Mucosa of rectum (tissue), 2 donors: ENCODE measurements around the gene SCAMP4.
"Not testable (repeated sequence)": the region's sequence is repeated elsewhere in the genome, so short reads cannot be mapped to it uniquely, and the experiment has no call there.

ENCODE experiments used
- H3K27ac ChIP-seq, 2 donors: one replicate each; pipeline ENCODE4 v1.7.0; 2013; ENCODE audit warnings: inconsistent platforms in 2 of 2, low read depth in 2 of 2, low read length in 2 of 2
- H3K27me3 ChIP-seq, 2 donors: one replicate each; pipeline ENCODE4 v1.7.0; 2013; ENCODE audit warnings: low read length in 2 of 2; ENCODE audit not compliant: control insufficient read depth in 2 of 2, insufficient read depth in 2 of 2
- H3K36me3 ChIP-seq, 2 donors: one replicate each; pipeline ENCODE4 v1.7.0; 2013; ENCODE audit warnings: low read length in 2 of 2; ENCODE audit not compliant: control insufficient read depth in 2 of 2, insufficient read depth in 2 of 2
- H3K4me1 ChIP-seq, 2 donors: one replicate each; pipeline ENCODE4 v1.7.0; 2013; ENCODE audit warnings: low read length in 2 of 2, mild to moderate bottlenecking in 1 of 2; ENCODE audit not compliant: control insufficient read depth in 2 of 2, insufficient read depth in 2 of 2
- H3K4me3 ChIP-seq, 2 donors: one replicate each; pipeline ENCODE4 v1.7.0; 2013; ENCODE audit warnings: low read length in 2 of 2
- H3K9ac ChIP-seq, 2 donors: one replicate each; pipeline ENCODE4 v1.7.0; 2013; ENCODE audit warnings: low read length in 2 of 2, low read depth in 1 of 2, mild to moderate bottlenecking in 1 of 2
- H3K9me3 ChIP-seq, 2 donors: one replicate each; pipeline ENCODE4 v1.7.0; 2013; ENCODE audit warnings: low read length in 2 of 2; ENCODE audit not compliant: control insufficient read depth in 2 of 2
- donor health status: healthy.
- donor health status: Normal muscosa, but diverticular disease.

The SCAMP4 gene

DNA sequence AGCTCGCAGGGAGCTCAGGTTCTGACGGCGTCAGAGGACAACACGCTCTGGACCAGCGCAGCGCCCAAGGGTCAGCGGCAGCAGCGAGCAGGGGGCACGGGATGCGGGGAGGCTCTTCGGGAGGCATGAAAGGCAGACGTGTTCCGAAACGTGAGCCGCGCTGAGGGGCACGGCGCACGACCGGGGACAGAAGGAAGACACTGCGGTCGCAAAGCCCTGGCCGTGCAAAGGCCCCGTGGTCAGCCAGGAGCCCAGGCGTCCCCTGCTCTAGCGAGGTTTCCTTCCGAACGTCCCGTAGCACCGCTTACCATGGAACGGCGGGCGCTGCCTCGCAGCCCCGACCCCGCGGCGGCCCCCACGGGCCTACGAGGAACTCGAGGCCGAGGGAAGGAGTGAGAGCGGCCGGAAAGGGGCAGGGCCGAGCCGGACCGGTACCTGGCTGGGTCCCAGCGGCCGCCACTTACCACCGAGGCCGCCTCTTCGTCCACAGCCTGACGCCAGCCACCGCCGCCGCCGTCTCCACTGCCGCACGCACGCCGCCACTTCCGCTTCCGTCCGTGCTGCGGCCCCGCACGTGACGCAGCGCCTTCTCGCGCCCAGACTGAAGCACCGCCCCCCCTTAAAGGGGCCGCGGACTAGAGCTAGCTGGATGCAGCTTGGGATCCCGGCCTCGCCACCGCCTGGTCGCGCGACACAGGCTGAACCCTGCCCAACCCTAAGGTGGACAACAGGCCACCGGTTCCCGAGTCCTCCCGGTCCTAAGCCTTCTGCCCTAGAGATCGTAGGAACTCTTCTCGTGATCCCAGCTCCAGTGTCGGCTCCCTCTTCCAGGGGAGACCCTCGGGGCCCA is 29.3 kb upstream of the SCAMP4 start:
- Histone ChIP-seq H3K9ac (peak overlapping the region; percentile 89 to 95), H3K27ac (peak overlapping the region; percentile 91 to 95), H3K4me1 (peaks cover 20 to 23% of the 10 kb centered on the region in 2 donors), H3K9me3 (no peaks in the 10 kb centered on the region), H3K27me3 (no peaks in the 10 kb centered on the region), H3K36me3 (peaks cover 2 to 4% of the 10 kb centered on the region in 2 donors), H3K4me3 (peak overlapping the region; percentile 90 to 99)

DNA sequence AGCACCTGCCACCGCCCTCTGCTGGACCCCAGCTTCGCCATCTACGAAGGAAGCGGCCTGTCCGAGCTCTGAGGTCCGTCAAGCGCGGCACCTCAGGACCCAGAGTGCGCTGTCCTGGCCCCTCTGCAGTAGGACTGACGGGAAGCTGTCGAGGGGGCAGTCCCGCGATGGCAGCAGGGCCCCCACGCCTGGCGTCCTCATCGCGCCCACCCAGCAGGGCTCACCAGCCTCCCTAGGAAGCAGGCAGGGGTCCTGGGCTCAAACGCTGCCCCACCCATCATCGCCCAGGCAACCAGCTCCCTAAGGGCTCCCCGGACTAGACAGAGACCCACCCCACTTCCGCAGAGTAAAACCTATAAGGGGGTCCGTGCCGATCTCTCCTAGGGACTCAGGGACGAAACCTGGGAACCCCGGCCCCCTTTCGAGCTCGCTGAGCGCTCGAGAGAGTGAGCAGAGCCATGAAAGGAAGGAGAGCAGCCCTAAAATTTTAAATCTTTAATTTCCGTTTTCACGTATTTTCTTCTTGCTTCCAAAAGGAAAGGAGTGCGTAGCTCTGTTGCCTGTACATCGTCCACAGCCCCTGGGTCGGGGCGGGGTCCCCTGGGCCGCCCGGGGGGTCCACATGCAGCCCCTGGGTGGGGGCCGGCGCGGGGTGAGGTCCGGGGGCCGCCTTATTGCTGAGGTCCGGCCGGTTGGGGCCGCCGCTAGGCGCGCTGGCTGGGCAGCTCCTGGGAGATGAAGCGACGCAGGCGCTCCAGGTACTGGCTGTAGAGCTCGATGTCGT is 28.5 kb upstream of the SCAMP4 start:
- Histone ChIP-seq H3K4me3 (peak overlapping the region; percentile 67 to 90), H3K9ac (peak overlapping the region; percentile 75 to 95)
- not testable (repeated sequence) for H3K27me3 ChIP-seq

GRCh38 chr19:1877280-1877660 is 27.9 kb upstream of the SCAMP4 start:
- H3K27me3 ChIP-seq, H3K4me3 ChIP-seq, H3K9ac ChIP-seq, H3K27ac ChIP-seq, H3K36me3 ChIP-seq, H3K9me3 ChIP-seq: not testable (repeated sequence)
- peaks cover 20 to 27% of the 10 kb centered on the region in 2 donors for H3K4me1 ChIP-seq

More for the DNA sequence above, 28.5 kb upstream of the SCAMP4 start:
- not testable (repeated sequence) for H3K9me3 ChIP-seq, H3K36me3 ChIP-seq
- H3K4me1 ChIP-seq, result peaks cover 20 to 23% of the 10 kb centered on the region in 2 donors
- peak overlapping the region; percentile 91 to 95 for H3K27ac ChIP-seq

- H3K36me3 ChIP-seq, H3K9ac ChIP-seq, H3K4me3 ChIP-seq, H3K9me3 ChIP-seq, H3K27ac ChIP-seq, H3K27me3 ChIP-seq: not testable (repeated sequence)
- H3K4me1 ChIP-seq, result peaks cover 27 to 30% of the 10 kb centered on the region in 2 donors
Observed at GRCh38 chr19:1878583-1878982, 26.6 kb upstream of the SCAMP4 start.

DNA sequence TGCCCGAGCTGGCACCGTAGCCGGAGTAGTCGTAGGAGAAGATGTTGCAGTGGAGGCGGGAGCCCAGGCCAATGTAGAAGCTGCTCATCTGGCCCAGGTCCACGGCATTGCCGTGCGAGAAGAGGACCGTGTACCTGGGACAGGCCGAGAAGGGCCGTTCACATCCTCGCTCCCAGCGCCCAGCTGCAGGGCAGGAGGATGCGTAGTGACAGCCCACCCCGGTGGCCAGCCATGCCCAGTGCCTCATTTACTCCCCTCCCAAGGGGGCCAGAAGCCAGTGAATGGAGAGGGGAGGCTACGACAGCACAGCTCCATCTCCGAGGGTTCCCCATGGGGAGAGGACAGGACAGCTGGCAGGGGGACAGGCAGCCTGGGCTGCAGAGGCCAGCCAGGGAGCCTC is 25.2 kb upstream of the SCAMP4 start:
- peaks cover 27 to 32% of the 10 kb centered on the region in 2 donors for H3K4me1 ChIP-seq
- H3K9me3 ChIP-seq, H3K27me3 ChIP-seq, H3K4me3 ChIP-seq, H3K36me3 ChIP-seq, H3K27ac ChIP-seq, H3K9ac ChIP-seq: not testable (repeated sequence)

- no peak overlapping the region for H3K27ac ChIP-seq
- H3K9me3 ChIP-seq, result no peaks in the 10 kb centered on the region
- H3K4me1 ChIP-seq, result peaks cover 25 to 32% of the 10 kb centered on the region in 2 donors
- no peak overlapping the region for H3K9ac ChIP-seq
- no peak overlapping the region for H3K4me3 ChIP-seq
- H3K27me3 ChIP-seq, result no peaks in the 10 kb centered on the region
- peaks cover 0 to 4% of the 10 kb centered on the region in 2 donors for H3K36me3 ChIP-seq
Observed at GRCh38 chr19:1880611-1881392, 24.4 kb upstream of the SCAMP4 start.

DNA sequence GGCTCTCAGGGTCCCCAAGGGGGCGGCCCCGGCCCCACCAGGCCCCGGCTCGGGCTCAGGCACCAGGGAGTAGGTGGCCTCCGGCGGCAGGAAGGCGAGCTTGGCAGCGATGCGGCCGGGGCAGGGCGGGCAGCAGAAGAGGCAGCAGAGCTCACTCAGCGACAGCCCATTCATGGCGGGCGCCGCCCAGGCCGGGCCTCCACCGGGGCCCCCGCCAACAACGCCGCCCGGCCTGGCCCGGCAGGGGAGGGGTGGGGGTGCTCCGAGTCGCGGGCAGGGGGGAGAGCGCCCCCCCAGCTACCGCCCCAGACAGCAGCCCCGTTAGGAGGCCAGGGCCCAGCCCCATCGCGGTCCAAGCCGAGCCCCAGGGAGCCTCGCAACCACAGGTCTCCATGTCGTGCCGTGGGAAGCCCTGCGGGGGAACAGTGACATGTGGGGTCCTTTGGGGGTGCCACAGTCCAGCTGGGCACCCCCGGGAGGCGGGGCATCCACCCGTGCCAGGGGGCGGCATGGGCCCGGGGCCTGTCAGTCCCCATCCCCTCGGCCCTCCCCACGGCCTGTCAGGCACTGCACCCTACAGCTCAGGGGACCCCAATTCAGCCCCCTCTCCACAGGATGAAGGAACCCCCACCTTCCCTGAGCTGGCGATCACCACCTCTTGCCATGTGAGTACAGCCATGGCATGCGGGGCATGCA is 23.7 kb upstream of the SCAMP4 start:
- H3K4me3 ChIP-seq, H3K36me3 ChIP-seq, H3K27me3 ChIP-seq, H3K9ac ChIP-seq, H3K9me3 ChIP-seq: not testable (repeated sequence)
- peak overlapping the region in 1 of 2 donors; percentile 65 for H3K27ac ChIP-seq
- H3K4me1 ChIP-seq, result peaks cover 21 to 28% of the 10 kb centered on the region in 2 donors

- peak overlapping the region in 1 of 2 donors; percentile 84 for H3K4me3 ChIP-seq
- H3K27me3 ChIP-seq, result no peaks in the 10 kb centered on the region
- H3K9me3 ChIP-seq, result no peaks in the 10 kb centered on the region
- H3K36me3 ChIP-seq, result peaks cover 0 to 4% of the 10 kb centered on the region in 2 donors
- H3K9ac ChIP-seq, result peak overlapping the region in 1 of 2 donors; percentile 54
- H3K27ac ChIP-seq, result peak overlapping the region in 1 of 2 donors; percentile 81
- peaks cover 20 to 28% of the 10 kb centered on the region in 2 donors for H3K4me1 ChIP-seq
Observed at GRCh38 chr19:1882089-1882785, 23.0 kb upstream of the SCAMP4 start.
